K562 (cell line): ENCODE results near the gene CCT7. TPM values are rescaled to one million over a fixed set of nuclear protein-coding genes. Genes with fewer than 3 reads are reported as not detected.

Source experiments
- CHD1 ChIP-seq: fragments of 200-600 bp; sonication (generic); IDR thresholded peaks from one replicate; pipeline ENCODE4 v1.6.1; 2012; ENCODE audit warnings: mild to moderate bottlenecking, moderate library complexity, low read length, inconsistent platforms
- CREB1 ChIP-seq, 2 experiments: sonication (generic) in 1 of 2; formaldehyde crosslinking in 1 of 2; IDR thresholded peaks; 2 replicates each; pipeline versions ENCODE4 v1.6.1 to v1.8.0; 2012 to 2022; ENCODE audit warnings: inconsistent platforms in 1 of 2, mild to moderate bottlenecking in 1 of 2, missing genetic modification reagents in 1 of 2, moderate library complexity in 1 of 2
- CREM ChIP-seq: IDR thresholded peaks from 2 replicates; pipeline ENCODE4 v1.6.1; 2014; ENCODE audit warnings: antibody characterized with exemption, low read depth
- CTCF ChIP-seq, 3 experiments: IDR thresholded peaks in 2 of 3; conservative IDR thresholded peaks in 1 of 3; 2 replicates each; pipeline ENCODE4 v1.5.1; 2011 to 2012; ENCODE audit warnings: low read length in 3 of 3, mild to moderate bottlenecking in 3 of 3, control low read depth in 2 of 3, improper control_type of control experiment in 1 of 3, inconsistent platforms in 1 of 3, low read depth in 1 of 3, mixed read lengths in 1 of 3, moderate library complexity in 1 of 3; ENCODE audit not compliant: insufficient read depth in 2 of 3
- FOXJ2 ChIP-seq: fragments of 200-800 bp; sonication (Bioruptor generic); IDR thresholded peaks from 2 replicates; pipeline ENCODE4 v1.6.1; 2016; ENCODE audit warnings: missing genetic modification characterization, missing compliant biosample characterization
- FOXM1 ChIP-seq, 2 experiments: fragments of 450-650 bp in 1 of 2; sonication (generic) in 1 of 2; formaldehyde crosslinking in 1 of 2; IDR thresholded peaks; 2 replicates each; pipeline versions ENCODE4 v1.6.1 to v1.9.0; 2017 to 2022; ENCODE audit warnings: low read depth in 2 of 2, mild to moderate bottlenecking in 2 of 2, missing genetic modification reagents in 1 of 2, moderate library complexity in 1 of 2
- L3MBTL2 ChIP-seq: fragments of 450-650 bp; IDR thresholded peaks from 2 replicates; pipeline ENCODE4 v1.6.1; 2016; ENCODE audit warnings: mild to moderate bottlenecking, moderate library complexity
- MAFG ChIP-seq: fragments of 450-650 bp; conservative IDR thresholded peaks from 2 replicates; pipeline ENCODE4 v1.6.1; 2016; ENCODE audit warnings: missing genetic modification characterization, missing compliant biosample characterization
- NBN ChIP-seq: fragments of 450-650 bp; IDR thresholded peaks from 2 replicates; pipeline ENCODE4 v1.6.1; 2016; ENCODE audit warnings: low read depth, mild to moderate bottlenecking
- RAD21 ChIP-seq, 2 experiments: fragments of 250-450 bp in 1 of 2; fragments of 450-650 bp in 1 of 2; sonication (Bioruptor Pico) in 1 of 2; formaldehyde crosslinking in 1 of 2; IDR thresholded peaks in 1 of 2; conservative IDR thresholded peaks in 1 of 2; 2 replicates each; pipeline versions ENCODE4 v1.4.0 to v1.8.0; 2020 to 2022; ENCODE audit warnings: mild to moderate bottlenecking in 2 of 2, moderate library complexity in 1 of 2
- RB1 ChIP-seq: fragments of 450-650 bp; IDR thresholded peaks from 2 replicates; pipeline ENCODE4 v1.6.1; 2017; ENCODE audit warnings: low read depth, mild to moderate bottlenecking
- RCOR1 ChIP-seq, 2 experiments: IDR thresholded peaks; 2 replicates each; pipeline ENCODE4 v1.6.1; 2012; ENCODE audit warnings: low read depth in 2 of 2, low read length in 2 of 2, borderline replicate concordance in 1 of 2, improper control_type of control experiment in 1 of 2
- SMARCA5 ChIP-seq: fragments of 450-650 bp; IDR thresholded peaks from 2 replicates; pipeline ENCODE4 v1.6.1; 2016
- SMC3 ChIP-seq: conservative IDR thresholded peaks from 2 replicates; pipeline ENCODE4 v1.6.1; 2011; ENCODE audit warnings: low read depth, low read length, improper control_type of control experiment; ENCODE audit not compliant: insufficient read depth
- ZBTB7A ChIP-seq: IDR thresholded peaks from 2 replicates; pipeline ENCODE4 v1.6.1; 2011; ENCODE audit warnings: low read depth, mild to moderate bottlenecking, low read length, moderate library complexity, borderline replicate concordance; ENCODE audit not compliant: control insufficient read depth
- ZNF57 ChIP-seq: fragments of 450-650 bp; formaldehyde crosslinking; IDR thresholded peaks from 2 replicates; pipeline ENCODE4 v1.4.0; 2020; ENCODE audit warnings: mild to moderate bottlenecking, moderate library complexity
- polyA plus RNA-seq, 8 experiments: library from polyadenylated mRNA; depleted of rRNA in 4 of 8; stranded (reverse) in 5 of 8; unstranded in 3 of 8; fragments of >200 nt; fragmentation: Nextera tagmentation in 2 of 8; fragmentation: Illumina TruSeq in 1 of 8; extraction: Ambion mirVana in 2 of 8; extraction: Trizol in 1 of 8; gene quantifications; 2 replicates each; pipeline versions ENCODE4 v1.2.1 to v1.2.3, GENCODE V29; 2011 to 2014; ENCODE audit warnings: inconsistent platforms in 1 of 8, missing spikeins in 1 of 8
- total RNA-seq, 7 experiments: library from RNA; depleted of rRNA in 6 of 7; stranded (reverse); fragments of >200 nt in 6 of 7; fragmentation: Illumina TruSeq in 2 of 7; extraction: Trizol in 2 of 7; gene quantifications; 2 replicates each; pipeline versions ENCODE4 v1.2.1 to v1.2.3, GENCODE V29; 2011 to 2021; ENCODE audit warnings: low replicate concordance in 1 of 7
- TF ChIP-seq, protein P1 (sequence below): fragments of 450-650 bp; formaldehyde crosslinking; IDR thresholded peaks from 2 replicates; pipeline ENCODE4 v1.4.0; 2022; ENCODE audit warnings: missing genetic modification characterization
- TF ChIP-seq, protein P2 (sequence below): fragments of 450-650 bp; formaldehyde crosslinking; IDR thresholded peaks from 2 replicates; pipeline ENCODE4 v1.4.0; 2020; ENCODE audit warnings: mild to moderate bottlenecking, moderate library complexity
- TF ChIP-seq, protein P3 (sequence below): sonication (generic); formaldehyde crosslinking; IDR thresholded peaks from 2 replicates; pipeline ENCODE4 v1.9.0; 2022; ENCODE audit warnings: mild to moderate bottlenecking, missing genetic modification reagents
- TF ChIP-seq, protein P4 (sequence below), 2 experiments: IDR thresholded peaks; 2 replicates each; pipeline ENCODE4 v1.6.1; 2011; ENCODE audit warnings: borderline replicate concordance in 1 of 2, control low read depth in 1 of 2, low read depth in 1 of 2, low read length in 1 of 2, mild to moderate bottlenecking in 1 of 2, mixed read lengths in 1 of 2, moderate library complexity in 1 of 2; ENCODE audit not compliant: insufficient read depth in 1 of 2, insufficient read length in 1 of 2, poor library complexity in 1 of 2, severe bottlenecking in 1 of 2; ENCODE audit errors: extremely low read depth in 1 of 2

Gene CCT7
- total and polyA plus RNA-seq, 9 of the 15 experiments (the other 6 are each of a cell fraction or from before 2014, with no cell fraction given), result 326 to 856 (median 638) TPM

DNA sequence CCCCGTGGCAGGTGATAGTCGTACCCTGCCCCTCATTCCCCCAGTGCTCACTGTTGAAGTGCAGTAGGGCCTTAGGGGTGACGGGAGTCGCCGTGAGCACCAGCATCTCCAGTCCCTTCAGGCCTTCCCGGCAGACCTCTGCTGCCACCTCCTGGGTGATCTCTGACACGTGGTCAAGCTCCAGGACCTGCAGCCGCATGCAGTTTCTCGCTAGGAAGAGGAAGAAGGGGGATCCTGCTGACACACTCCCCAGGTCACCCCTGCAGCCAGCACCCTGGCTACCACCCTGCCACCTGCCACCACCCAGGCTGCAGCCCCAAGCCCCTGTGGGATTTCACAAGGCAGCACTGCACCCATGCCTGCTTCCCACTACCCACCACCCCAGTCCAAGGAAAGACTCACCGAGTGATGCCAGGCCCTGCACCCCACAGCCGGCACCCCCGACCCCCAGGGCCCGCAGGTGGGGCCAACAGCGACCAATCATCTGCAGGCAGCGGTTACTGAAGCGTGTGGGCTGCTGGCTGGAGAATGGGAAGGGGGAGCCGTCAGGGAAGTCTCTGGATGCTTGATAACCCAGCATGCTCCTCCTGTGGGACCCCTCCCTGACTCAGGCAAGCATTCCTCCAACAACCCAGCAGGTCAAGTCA is 26.4 kb downstream of the CCT7 start (continued):
- TF ChIP-seq, protein P1, sequence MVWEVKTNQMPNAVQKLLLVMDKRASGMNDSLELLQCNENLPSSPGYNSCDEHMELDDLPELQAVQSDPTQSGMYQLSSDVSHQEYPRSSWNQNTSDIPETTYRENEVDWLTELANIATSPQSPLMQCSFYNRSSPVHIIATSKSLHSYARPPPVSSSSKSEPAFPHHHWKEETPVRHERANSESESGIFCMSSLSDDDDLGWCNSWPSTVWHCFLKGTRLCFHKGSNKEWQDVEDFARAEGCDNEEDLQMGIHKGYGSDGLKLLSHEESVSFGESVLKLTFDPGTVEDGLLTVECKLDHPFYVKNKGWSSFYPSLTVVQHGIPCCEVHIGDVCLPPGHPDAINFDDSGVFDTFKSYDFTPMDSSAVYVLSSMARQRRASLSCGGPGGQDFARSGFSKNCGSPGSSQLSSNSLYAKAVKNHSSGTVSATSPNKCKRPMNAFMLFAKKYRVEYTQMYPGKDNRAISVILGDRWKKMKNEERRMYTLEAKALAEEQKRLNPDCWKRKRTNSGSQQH (CRISPR knock-in tag), result no peak
- no peak for TF ChIP-seq FOXJ2 (tag)
- TF ChIP-seq, protein P2, sequence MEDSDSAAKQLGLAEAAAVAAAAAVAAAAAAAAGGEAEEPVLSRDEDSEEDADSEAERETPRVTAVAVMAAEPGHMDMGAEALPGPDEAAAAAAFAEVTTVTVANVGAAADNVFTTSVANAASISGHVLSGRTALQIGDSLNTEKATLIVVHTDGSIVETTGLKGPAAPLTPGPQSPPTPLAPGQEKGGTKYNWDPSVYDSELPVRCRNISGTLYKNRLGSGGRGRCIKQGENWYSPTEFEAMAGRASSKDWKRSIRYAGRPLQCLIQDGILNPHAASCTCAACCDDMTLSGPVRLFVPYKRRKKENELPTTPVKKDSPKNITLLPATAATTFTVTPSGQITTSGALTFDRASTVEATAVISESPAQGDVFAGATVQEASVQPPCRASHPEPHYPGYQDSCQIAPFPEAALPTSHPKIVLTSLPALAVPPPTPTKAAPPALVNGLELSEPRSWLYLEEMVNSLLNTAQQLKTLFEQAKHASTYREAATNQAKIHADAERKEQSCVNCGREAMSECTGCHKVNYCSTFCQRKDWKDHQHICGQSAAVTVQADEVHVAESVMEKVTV (CRISPR knock-in tag), result peak; percentile 55
- peak; percentile 54 for TF ChIP-seq CREM
- TF ChIP-seq, protein P3, sequence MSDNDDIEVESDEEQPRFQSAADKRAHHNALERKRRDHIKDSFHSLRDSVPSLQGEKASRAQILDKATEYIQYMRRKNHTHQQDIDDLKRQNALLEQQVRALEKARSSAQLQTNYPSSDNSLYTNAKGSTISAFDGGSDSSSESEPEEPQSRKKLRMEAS (CRISPR knock-in tag), result peak; percentile 77
- TF ChIP-seq SMARCA5, result peak; percentile 26; the same call in 1 of the 2 replicates
- no peak for TF ChIP-seq ZNF57 (CRISPR knock-in tag)
- no peak for TF ChIP-seq ZBTB7A
- no peak for TF ChIP-seq CREB1 (IDR thresholded peaks at IDR 0.05)
- TF ChIP-seq CREB1 (CRISPR knock-in tag; IDR thresholded peaks at IDR 0.05), result 0 out of 2 replicates have a peak, but pooled peaks have one; percentile 15
- TF ChIP-seq MAFG (tag), result no peak
- TF ChIP-seq L3MBTL2, result 0 out of 2 replicates have a peak, but pooled peaks have one; percentile 12
- no peak for TF ChIP-seq NBN
- peak; percentile 71 for TF ChIP-seq SMC3
- no peak for TF ChIP-seq FOXM1 (IDR thresholded peaks at IDR 0.05; ENCODE audit: low read depth)
- no peak for TF ChIP-seq FOXM1 (CRISPR knock-in tag; IDR thresholded peaks at IDR 0.05; ENCODE audit: low read depth)
- peak; percentile 19; the same call in 1 of the 2 replicates for TF ChIP-seq RB1
- TF ChIP-seq CHD1, result no peak
- TF ChIP-seq, protein P4, sequence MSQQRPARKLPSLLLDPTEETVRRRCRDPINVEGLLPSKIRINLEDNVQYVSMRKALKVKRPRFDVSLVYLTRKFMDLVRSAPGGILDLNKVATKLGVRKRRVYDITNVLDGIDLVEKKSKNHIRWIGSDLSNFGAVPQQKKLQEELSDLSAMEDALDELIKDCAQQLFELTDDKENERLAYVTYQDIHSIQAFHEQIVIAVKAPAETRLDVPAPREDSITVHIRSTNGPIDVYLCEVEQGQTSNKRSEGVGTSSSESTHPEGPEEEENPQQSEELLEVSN (IDR thresholded peaks at IDR 0.05; ENCODE audit: borderline replicate concordance in 1 of 2, extremely low read depth in 1 of 2, insufficient read depth in 1 of 2, insufficient read length in 1 of 2, low read depth in 1 of 2, low read length in 1 of 2, poor library complexity in 1 of 2, severe bottlenecking in 1 of 2), result no peak
- TF ChIP-seq CTCF (IDR thresholded peaks at IDR 0.05 in 2 of 3, conservative IDR thresholded peaks at IDR 0.05 in 1 of 3; ENCODE audit: insufficient read depth in 2 of 3, low read depth in 1 of 3, low read length in 3 of 3), result peak; percentile 80 to 84 (median 80)
- peak; percentile 58 to 77 for TF ChIP-seq RAD21 (CRISPR knock-in tag; conservative IDR thresholded peaks at IDR 0.05 in 1 of 2, IDR thresholded peaks at IDR 0.05 in 1 of 2)
- peak in 1 of 2 experiments; percentile 66; a peak in 1 of 4 replicates for TF ChIP-seq RCOR1 (IDR thresholded peaks at IDR 0.05; ENCODE audit: borderline replicate concordance in 1 of 2, low read depth in 2 of 2, low read length in 2 of 2)
